GM19239 (cell line): ENCODE results near the gene SLC35B4.
A peak's percentile ranks its signal among the peaks of the same experiment; 100 is the strongest.

Experiments used
- DNase-seq: peaks from one replicate; pipeline ENCODE4 v3.0.0; 2011; ENCODE audit warnings: low spot score; ENCODE audit not compliant: insufficient read length
- FAIRE-seq: peaks from 2 replicates; lab custom pipeline; 2011; peaks lifted over from hg19 to GRCh38; lab: Jason Lieb, UNC

The SLC35B4 gene

DNA sequence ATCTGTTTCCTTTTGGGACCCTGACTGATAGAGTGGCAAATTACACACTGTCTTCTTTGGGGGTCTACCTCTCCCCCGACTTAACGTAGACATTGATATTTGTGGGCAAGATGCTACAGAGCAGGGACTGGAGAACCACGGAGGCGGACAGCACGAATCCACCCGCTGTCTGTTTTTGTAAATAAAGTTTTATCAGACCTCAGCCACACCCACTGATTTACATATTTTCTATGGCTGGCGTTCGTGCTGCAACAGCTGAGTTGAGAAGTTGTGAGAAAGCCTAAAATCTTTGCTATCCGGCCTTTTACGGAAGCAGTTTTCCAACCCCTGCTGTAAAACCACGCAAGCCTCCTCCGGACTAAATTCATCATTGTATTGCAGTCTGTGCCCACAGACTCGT, 17.2 kb upstream of the SLC35B4 start:
- FAIRE-seq, result no peak
- no peak for DNase-seq

DNA sequence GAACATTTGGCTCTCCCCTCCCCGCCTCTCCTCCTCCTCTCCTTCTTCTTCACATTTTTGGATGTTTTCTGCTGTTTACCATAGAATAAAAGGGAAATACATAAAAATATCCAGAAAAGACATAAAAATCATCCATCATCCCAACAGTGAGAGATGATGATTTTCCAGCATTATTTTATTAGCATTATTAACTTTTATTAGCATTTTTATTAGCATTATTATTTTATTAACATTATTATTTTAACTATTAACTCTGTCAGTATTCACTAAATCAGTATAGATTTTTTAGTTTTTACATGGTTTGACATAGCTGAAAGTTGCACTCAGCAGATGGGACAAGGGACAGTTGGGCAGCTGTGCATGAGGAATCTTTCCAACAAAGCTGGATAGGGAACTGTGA, 16.2 kb upstream of the SLC35B4 start:
- DNase-seq (no peak), FAIRE-seq (no peak)

DNA sequence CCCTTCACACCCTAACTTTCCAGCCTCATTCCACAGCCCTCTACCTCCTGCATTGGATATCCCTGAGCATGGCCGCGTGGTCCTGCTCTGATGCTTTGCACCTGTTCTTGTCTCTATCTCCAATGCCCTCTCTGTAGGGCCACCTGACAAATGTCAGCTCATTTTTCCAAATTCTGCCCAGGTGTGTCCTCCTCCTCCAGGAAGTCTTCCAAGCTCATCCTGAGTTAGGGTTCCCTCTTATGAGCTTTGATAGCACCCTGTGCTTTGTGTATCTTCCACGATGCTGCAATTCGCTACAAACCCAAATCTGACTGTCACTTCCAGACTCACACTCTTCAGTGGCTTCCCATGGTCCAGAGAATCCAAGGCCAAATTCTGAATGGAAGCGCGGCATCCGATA, 14.7 kb upstream of the SLC35B4 start:
- no peak for FAIRE-seq
- DNase-seq, result no peak

DNA sequence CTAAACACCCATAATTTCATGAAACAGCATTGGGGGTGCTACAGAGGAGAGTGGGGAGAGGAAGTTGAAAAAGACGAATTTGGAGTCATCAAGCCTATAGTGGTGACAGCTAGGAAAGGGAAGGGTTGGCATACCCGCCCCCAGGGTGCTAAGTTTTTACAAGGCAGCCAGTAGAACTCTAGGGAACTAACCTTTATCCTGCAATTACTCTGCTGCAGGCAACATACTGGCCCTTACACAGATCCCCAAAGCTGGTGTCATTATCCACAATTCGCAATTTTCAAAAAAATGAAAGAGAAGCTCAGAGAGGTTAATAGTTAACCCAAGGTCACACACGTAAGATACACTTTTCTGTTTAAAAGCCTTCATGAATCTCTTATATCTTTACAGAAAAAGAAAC, 14.2 kb upstream of the SLC35B4 start:
- DNase-seq, result no peak
- no peak for FAIRE-seq

DNA sequence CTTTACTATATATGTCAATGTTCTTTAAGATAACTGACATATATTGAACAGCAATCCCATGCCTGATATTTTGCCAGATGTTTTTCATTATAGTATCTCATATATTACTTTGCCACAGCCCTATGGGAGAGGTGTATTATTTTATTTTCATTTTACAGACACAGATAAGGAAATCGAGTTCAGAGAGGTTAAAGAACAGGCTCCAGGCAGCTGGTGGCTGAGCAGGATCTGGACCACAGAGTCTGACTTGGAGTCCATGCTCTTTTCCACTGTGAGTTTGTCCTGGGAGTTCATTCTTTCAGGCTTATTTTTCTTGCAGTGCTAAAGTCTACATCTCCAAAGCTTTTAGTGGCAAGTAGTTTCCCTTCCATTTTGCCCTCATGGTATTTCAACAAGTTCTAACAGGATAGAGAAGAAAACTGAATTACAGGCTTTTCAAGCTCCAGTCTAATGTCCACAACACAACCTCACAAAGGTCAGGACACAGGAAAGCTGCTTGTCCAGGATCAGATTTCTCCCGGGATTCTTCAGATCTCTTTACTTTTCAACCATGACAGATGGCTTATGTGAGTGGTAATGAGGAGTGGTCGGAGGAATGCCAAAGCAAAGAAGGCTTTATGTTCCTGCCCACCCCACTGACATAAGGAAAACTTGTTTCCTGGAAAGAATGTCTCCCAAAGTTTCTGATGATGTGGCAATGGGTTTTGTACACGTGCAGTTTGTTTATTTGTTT, 13.1 kb upstream of the SLC35B4 start:
- DNase-seq (no peak), FAIRE-seq (no peak)

DNA sequence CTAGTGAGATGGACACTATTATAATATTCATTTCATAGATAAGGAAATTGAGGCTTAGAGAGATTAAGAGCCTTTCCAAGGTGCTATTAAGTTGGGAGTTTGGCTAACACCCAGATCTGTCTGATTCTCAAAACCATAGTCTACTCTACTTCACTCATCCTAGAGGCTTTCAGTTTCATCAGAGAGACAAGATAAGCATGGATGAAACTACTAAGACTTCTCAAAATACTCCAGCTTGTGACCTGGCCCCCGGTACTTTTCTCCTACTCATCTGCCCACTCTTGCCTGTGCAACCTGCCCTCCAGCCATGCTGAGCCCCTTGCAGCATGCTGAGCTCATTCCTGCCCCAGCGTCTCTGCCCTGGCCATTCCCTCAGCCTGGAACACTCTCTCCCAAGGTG, 12.2 kb upstream of the SLC35B4 start:
- FAIRE-seq (no peak), DNase-seq (no peak)

DNA sequence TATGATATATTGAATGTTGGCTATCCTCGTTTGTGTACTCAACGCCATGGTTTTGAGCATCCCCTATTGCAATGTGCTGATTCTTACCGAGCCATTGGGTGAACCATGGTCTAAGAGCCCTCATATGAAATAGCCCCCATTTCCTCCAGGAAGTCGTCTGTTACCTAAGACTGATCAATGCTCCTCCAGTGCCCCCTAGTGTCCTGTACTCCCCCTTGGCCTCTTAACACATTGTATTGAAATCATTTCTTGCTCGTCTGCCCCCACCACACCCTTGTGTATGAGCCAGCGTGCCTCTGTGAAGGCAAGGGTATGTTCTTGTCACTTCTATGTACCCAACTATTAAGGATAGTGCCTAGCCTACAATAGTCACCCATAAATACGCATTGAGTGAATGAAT, 11.2 kb upstream of the SLC35B4 start:
- FAIRE-seq, result peak; percentile 65
- DNase-seq, result peak; percentile 31

DNA sequence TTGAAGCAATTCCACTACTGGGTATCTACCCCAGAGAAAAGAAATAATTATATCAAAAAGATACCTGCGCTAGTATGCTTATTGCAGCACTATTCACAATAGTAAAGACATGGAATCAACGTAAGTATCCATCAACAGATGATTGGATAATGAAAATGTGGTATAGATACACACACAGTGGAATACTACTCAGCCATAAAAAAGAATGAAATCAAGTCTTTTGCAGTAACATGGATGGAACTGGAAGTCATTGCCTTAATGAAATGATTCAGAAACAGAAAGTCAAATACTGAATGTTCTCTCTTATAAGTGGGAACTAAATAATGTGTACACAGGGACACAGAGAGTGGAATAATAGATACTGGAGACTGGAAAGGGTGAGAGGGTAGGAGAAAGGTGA, 7.4 kb upstream of the SLC35B4 start:
- FAIRE-seq, result no peak
- DNase-seq, result no peak

DNA sequence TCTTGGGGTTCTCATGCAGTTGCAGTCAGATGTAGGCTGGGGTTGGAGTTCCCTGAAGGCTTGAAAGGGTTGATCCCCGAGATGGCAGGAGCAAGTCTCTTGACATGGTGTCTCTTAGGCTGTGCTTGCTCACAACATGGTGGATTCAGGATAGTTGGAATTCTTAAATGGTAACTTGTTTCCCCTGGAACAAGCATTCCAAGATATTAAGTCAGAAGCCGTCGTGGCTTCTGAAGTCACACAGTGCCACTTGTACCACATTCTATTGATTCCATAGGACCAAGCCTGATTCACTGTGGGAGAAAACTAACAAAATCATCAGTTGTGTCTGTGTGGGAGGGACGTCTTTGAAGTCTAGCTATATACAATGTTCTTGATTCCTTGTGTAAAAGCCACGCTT, 3.5 kb upstream of the SLC35B4 start:
- no peak for FAIRE-seq
- no peak for DNase-seq

DNA sequence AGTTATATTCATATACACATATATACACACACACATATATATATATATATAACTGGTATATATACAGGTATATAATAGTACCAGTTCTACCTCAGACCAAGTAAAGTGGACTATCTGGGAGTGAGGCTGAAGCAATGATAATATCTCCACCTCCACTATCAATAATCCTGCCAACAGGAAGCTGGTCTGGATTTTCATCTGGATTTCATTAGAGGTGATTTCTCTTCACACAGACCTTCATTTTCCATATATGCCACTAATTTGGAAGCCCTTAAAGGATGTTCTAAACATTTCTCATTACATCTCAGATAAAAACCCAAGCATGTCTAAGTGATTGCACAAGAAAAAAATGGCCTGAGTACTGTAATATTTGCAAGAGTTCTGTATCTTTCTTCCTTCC, 1.7 kb upstream of the SLC35B4 start:
- no peak for DNase-seq
- FAIRE-seq, result no peak

DNA sequence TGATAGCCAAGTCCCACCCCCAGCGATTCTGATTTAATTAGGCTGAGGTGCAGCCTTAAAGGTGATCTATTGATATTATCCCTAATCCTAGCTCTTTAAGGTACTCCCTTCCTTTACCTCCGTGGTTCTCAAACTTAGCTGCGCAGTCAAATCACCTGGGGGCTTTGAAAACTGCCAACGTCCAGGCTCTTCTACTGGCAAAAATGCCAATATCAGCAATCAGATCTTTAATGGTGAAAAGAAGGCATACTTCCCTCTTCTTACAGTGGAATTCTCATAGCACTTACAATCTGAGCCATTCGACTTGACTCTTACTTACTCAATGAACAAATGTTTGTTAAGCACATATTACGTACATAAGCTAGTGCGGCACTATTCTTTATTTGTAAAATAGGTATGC, 704 bp upstream of the SLC35B4 start:
- FAIRE-seq (no peak), DNase-seq (no peak)

DNA sequence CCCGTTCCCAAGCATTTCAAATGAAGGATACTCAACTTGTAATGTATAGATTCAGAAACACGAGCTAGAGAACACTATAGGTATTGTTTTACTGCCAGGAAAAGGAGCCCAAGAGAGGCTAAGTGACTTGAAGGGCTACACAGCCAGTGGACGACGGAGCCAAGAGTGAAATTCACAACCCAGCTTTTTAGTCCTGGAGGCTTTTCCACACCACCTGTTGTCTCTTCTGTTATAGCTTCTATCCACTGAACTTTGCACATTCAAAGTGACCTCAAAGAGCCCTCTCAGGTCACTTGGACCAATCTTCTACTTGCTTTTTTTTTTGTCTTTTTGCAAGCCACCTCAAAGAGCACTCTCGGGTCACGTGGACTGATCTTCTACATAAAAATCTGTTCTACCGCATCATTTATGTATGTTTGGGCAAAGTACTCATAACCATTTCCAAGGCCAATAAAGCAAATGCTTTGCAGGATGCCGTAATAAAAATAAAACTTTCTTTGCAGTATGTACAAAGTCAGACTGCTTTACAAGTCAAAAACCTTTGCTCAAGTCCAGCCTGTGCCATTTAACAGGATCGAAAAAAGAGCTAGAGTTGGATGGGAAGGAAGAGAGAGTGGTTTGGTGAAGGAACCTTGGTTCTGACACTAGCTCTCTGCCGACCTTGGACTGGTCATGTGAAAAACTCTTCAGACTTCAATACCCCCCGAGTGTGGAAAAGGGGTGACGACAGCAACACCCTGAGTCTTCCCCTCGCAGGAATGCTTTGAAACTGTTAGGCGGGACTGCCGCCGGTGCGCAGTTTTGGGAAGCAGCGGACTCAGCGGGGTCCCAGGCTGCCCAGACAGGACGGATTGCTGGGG, 821 bp downstream of the SLC35B4 start:
- no peak for DNase-seq
- no peak for FAIRE-seq

DNA sequence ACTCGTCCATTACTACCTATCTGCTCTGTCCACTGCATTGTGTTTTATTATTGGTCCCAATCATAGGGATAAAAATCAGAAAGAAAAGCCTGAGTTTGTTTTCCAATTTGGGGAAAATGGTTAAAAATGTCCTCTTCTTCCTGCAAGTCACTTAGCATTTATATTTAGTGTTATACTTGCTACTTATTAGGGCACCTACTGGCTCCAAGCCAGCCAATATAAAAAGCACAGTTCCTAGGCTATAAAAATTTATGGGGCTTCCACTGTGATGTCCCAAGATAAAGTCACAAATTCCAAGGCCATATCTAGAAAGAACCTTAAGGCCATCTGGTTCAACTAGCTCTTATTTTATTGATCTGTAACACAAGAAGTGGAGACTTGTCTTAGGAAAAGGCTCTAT, 3.2 kb downstream of the SLC35B4 start:
- no peak for DNase-seq
- FAIRE-seq, result no peak

DNA sequence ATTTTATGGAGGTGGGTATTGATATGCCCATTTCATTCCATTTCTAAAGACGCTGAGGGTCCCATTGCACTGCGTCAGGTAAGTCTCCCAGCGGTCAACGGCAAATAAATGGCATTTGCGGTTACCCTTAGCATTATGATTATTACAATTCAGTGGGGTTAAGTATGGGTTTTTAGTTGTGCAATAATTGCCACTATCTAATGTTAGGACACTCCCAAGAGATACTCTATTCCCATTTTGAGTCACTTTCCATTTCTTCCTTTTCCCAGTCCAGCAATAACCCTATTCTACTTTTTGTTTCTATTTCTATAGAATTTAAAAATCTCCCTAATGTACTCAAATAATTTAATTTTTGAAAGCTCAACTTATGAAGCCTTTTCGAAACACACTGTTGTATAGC, 4.0 kb downstream of the SLC35B4 start:
- DNase-seq, result no peak
- FAIRE-seq, result no peak

DNA sequence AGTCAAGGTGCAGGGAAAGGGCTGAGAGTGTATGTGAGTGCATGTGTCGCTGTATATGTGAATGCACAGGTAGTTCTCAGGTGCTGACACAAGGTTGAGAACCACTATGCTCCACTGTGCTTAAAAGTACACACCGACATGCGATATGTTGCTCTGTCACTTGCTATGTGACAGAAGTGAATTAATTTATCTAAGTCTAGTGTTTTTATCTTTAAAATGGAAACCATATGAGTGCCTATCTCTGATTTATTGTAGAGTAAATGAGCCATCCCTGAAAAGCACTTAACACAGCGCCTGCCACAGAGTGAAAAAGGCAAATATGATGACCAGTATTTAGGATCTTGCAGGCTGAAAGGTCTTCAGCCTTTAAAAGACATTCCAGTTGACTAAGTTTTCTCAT, 4.9 kb downstream of the SLC35B4 start:
- FAIRE-seq (no peak), DNase-seq (no peak)

DNA sequence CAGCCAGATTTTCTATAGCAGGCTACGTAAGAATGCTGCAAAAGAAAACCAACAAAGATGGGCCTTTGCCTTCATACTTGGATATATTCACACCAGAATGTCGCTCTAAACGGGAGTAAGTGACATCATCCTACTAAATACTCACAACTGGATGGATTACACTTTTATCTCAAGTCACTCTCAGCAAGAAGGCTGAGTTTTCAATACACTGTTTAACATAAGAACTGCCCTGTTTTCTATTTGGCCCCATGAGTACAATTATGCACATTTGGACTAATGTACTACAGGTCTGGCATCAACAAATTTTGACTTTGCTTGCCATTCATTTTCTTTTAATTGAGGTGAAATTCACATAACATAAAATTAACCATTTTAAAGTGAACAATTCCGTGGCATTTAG, 8.2 kb downstream of the SLC35B4 start:
- FAIRE-seq (no peak), DNase-seq (no peak)

DNA sequence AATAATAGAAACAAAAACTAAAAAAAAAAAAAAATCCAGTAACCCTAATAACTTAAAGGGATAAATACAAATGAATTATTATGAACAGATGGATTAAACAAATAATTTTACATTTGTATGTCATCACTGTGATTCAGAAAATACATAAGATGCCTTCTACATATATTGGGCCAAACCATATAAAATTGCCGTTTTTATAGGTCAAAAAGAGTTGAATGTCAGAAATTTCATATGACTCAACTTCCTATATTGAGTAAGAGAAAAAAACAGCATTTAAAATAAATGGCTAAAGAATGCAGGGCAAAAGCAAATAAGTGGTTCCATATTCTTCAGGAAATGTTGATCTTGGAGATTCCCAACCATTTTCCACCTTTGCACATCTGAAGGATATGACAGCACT, 9.4 kb downstream of the SLC35B4 start:
- FAIRE-seq (no peak), DNase-seq (no peak)

DNA sequence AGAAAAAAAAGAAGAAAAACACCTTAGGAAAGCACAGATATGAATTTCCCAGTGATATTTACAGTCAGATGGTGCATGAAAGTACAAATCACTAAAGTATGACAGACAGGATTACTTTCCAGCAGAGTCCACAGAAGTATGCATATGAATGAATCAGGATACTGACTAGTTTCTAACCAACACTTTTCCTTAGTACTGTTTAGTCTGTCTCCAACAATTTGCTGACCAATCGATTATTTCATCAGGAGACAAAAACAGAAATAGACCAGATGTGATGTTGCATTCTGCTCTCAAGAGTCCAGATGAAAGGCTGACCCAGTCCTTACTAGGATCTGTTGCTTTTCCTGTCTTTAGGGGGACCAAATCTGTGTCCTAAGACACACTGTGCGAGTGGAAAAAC, 14.6 kb downstream of the SLC35B4 start:
- FAIRE-seq (no peak), DNase-seq (no peak)

DNA sequence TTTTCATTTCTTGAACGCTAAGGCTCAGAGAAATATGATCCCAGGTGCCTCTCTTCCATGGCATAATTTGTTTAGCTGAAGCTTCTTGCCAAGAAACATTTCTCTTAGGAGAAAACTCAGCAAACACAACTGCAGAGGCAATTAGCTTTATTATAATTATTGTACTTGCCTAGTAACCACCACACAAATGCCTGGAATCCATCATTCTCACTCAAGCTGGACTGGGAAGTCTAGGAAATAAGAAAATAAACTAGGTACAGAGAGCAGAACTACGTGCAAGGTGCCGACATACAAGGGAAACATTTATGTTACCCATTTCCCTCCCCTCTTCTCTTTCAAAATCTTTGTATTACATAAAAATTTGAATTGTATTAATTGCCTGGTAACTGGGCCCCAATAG, 15.1 kb downstream of the SLC35B4 start:
- no peak for FAIRE-seq
- no peak for DNase-seq

DNA sequence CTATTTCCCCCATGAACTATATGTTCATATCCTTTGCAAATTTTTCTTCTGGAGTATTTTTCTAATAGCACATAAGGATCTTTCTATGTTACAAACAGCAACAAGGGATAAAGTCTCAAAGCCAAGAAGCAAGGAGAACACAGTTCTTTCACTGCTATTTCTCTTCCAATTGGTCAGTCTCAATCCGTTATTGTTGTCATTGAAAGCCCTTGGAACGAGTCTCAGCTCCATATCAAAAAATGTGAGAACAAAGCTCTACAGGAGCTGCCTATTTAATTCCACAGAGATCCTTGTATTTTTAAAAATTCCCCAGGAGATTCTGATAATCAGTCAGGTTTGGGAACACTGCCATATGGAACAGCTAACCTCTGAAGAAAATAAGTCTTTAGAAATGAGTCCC, 15.7 kb downstream of the SLC35B4 start:
- DNase-seq (no peak), FAIRE-seq (no peak)

DNA sequence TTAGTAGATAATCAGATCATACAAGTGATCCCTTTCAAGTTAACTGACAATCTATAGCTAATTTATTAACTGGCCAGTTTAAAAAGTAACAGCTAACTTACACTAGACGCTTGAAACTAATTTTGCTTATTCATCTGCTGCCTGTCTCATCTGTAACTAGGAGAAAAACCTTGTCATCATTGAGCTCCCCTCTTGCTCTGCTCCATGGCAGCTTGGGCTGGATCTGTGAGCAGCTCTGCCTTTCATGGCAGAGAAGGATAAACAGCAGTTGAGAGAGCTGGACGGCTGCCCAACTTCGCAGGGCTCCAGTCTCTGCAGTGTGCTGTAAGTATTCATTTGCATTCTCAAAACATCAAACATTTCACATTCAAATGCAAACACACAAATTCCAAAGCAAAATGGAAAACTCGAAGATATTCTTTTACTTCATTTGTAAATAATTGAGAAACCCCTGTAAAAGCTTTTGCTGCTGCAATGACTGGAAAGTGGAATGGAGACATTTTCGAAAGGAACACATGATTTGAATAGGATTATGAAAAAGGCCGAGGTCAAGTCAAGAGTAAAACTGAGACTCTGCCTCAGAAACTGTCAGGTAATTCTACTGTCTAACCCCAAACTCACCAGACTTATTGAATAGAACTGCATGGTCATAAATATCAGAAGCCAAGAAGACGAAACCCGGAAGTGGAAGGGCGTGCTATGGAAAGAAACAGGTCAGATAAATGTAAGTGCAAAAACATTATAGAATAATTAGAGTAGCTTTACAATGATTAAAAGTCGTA, 17.6 kb downstream of the SLC35B4 start:
- peak; percentile 31 for FAIRE-seq
- no peak for DNase-seq
